Keratinocyte (primary cell): ENCODE results near the gene HSBP1L1. TPM values are rescaled to one million over a fixed set of nuclear protein-coding genes. Genes with fewer than 3 reads are reported as not detected.
A peak's percentile ranks its signal among the peaks of the same experiment; 100 is the strongest.
"Not testable (repeated sequence)": the region's sequence is repeated elsewhere in the genome, so short reads cannot be mapped to it uniquely, and the experiment has no call there.

Experiments used
- DNase-seq: peaks from one replicate; pipeline ENCODE4 v3.0.0-alpha.2; 2011; ENCODE audit warnings: low read depth, missing footprints, low spot score
- FAIRE-seq: peaks from 2 replicates; lab custom pipeline; 2011; peaks lifted over from hg19 to GRCh38; lab: Jason Lieb, UNC
- H2AFZ ChIP-seq: 2 replicates; pipeline ENCODE4 v1.6.0; 2012; ENCODE audit warnings: low read length, control low read depth, inconsistent platforms; ENCODE audit not compliant: control insufficient read depth
- H3K27ac ChIP-seq: 2 replicates; pipeline ENCODE4 v1.5.1; 2011; ENCODE audit warnings: low read length; ENCODE audit not compliant: control insufficient read depth, insufficient read depth
- H3K27me3 ChIP-seq: 3 replicates; pipeline ENCODE4 v1.6.0; 2011; ENCODE audit warnings: low read length; ENCODE audit not compliant: control insufficient read depth, insufficient read depth; ENCODE audit errors: extremely low read depth
- H3K36me3 ChIP-seq, 2 experiments: 2 replicates in 1 of 2; 3 replicates in 1 of 2; pipeline ENCODE4 v1.5.1; 2011; ENCODE audit warnings: low read length in 2 of 2, mild to moderate bottlenecking in 1 of 2; ENCODE audit not compliant: control insufficient read depth in 2 of 2, insufficient read depth in 2 of 2; ENCODE audit errors: extremely low read depth in 1 of 2
- H3K4me1 ChIP-seq: 3 replicates; pipeline ENCODE4 v1.5.1; 2011; ENCODE audit warnings: low read length; ENCODE audit not compliant: control insufficient read depth, insufficient read depth; ENCODE audit errors: extremely low read depth
- H3K4me2 ChIP-seq: 3 replicates; pipeline ENCODE4 v1.6.0; 2011; ENCODE audit warnings: low read depth, low read length; ENCODE audit not compliant: control insufficient read depth, insufficient read depth; ENCODE audit errors: extremely low read depth
- H3K4me3 ChIP-seq, 3 experiments: fragments of 200-600 bp in 1 of 3; sonication (generic) in 1 of 3; 2 replicates in 2 of 3; 3 replicates in 1 of 3; pipeline ENCODE4 v1.5.1; 2011 to 2016; ENCODE audit warnings: low read length in 3 of 3, mild to moderate bottlenecking in 3 of 3, control low read depth in 2 of 3, inconsistent platforms in 1 of 3, low read depth in 1 of 3, mixed read lengths in 1 of 3, mixed run types in 1 of 3, moderate library complexity in 1 of 3; ENCODE audit not compliant: control insufficient read depth in 2 of 3, insufficient read depth in 2 of 3; ENCODE audit errors: extremely low read depth in 1 of 3
- H3K79me2 ChIP-seq: 2 replicates; pipeline ENCODE4 v1.6.0; 2012; ENCODE audit warnings: low read length; ENCODE audit not compliant: control insufficient read depth, insufficient read depth
- H3K9ac ChIP-seq: 3 replicates; pipeline ENCODE4 v1.6.0; 2011; ENCODE audit warnings: low read length; ENCODE audit not compliant: control insufficient read depth, insufficient read depth; ENCODE audit errors: extremely low read depth
- H3K9me1 ChIP-seq: 3 replicates; pipeline ENCODE4 v1.6.0; 2011; ENCODE audit warnings: low read length; ENCODE audit not compliant: control insufficient read depth, insufficient read depth; ENCODE audit errors: extremely low read depth
- H3K9me3 ChIP-seq: 2 replicates; pipeline ENCODE4 v1.5.1; 2012; ENCODE audit warnings: low read depth, low read length; ENCODE audit not compliant: control insufficient read depth
- H4K20me1 ChIP-seq: 3 replicates; pipeline ENCODE4 v1.6.0; 2011; ENCODE audit warnings: low read length; ENCODE audit not compliant: control insufficient read depth, insufficient read depth; ENCODE audit errors: extremely low read depth
- CTCF ChIP-seq, 3 experiments: IDR thresholded peaks in 1 of 3; conservative IDR thresholded peaks in 1 of 3; optimal IDR thresholded peaks in 1 of 3; 2 replicates in 2 of 3; 3 replicates in 1 of 3; pipeline versions ENCODE3 to v1.5.1; 2011; ENCODE audit warnings: low read length in 3 of 3, mild to moderate bottlenecking in 3 of 3, moderate library complexity in 2 of 3, control low read depth in 1 of 3, inconsistent platforms in 1 of 3; ENCODE audit not compliant: insufficient read depth in 2 of 3; ENCODE audit errors: extremely low read depth in 1 of 3
- EZH2 ChIP-seq: IDR thresholded peaks from one replicate; pipeline ENCODE4 v1.6.1; 2012; ENCODE audit warnings: inconsistent platforms, mild to moderate bottlenecking, low read length, moderate library complexity
- dilution Hi-C: fragments of 300-500 bp; cut with MboI; formaldehyde crosslinking; loops from one replicate; pipeline ENCODE4 v1.7.0; 2020; ENCODE audit warnings: low sequenced_read_pairs; ENCODE audit not compliant: extremely low pct_ligation_motif_present
- polyA plus RNA-seq, 5 experiments: library from polyadenylated mRNA; depleted of rRNA in 3 of 5; stranded (reverse) in 3 of 5; stranded (forward) in 1 of 5; unstranded in 1 of 5; fragments of >200 nt; gene quantifications; 1 replicate in 1 of 5; 2 replicates in 3 of 5; 3 replicates in 1 of 5; pipeline versions ENCODE4 v1.2.1 to v1.2.3, GENCODE V29; 2011 to 2012; ENCODE audit warnings: missing spikeins in 2 of 5, low read depth in 1 of 5, low replicate concordance in 1 of 5

The HSBP1L1 gene
- polyA plus RNA-seq, 1 donor (not counting 4 experiments of a cell fraction or from before 2014, with no cell fraction given) = 49.6 TPM

- peak overlapping the region; percentile 85 for H3K9ac ChIP-seq
- no peaks in the 10 kb centered on the region for H3K9me3 ChIP-seq
- DNase-seq (no peak), FAIRE-seq (no peak)
- peaks cover 3% of the 10 kb centered on the region for H3K9me1 ChIP-seq
- H2AFZ ChIP-seq = peak overlapping the region; percentile 16
- peaks cover 41% of the 10 kb centered on the region for H3K79me2 ChIP-seq
- peaks cover 16% of the 10 kb centered on the region for H4K20me1 ChIP-seq
- no peaks in the 10 kb centered on the region for H3K27me3 ChIP-seq
- peaks cover 0 to 6% of the 10 kb centered on the region in 2 experiments for H3K36me3 ChIP-seq
- H3K4me2 ChIP-seq = peak overlapping the region; percentile 85
- dilution Hi-C loops = no loop called here
- peaks cover 13% of the 10 kb centered on the region for H3K4me1 ChIP-seq
- TF ChIP-seq EZH2 = no peak
- no peak for TF ChIP-seq CTCF (optimal IDR thresholded peaks at IDR 0.05 in 1 of 3, IDR thresholded peaks at IDR 0.05 in 1 of 3, conservative IDR thresholded peaks at IDR 0.05 in 1 of 3; ENCODE audit: extremely low read depth in 1 of 3, insufficient read depth in 2 of 3, low read length in 3 of 3)
- peak overlapping the region; percentile 94 to 100 (median 99) for H3K4me3 ChIP-seq
- H3K27ac ChIP-seq = peak overlapping the region; percentile 77
These were observed 24.7 kb downstream of the HSBP1L1 start for GRCh38 chr18:79989195-79989497.

GRCh38 chr18:79991494-79991893 lies 27.1 kb downstream of the HSBP1L1 start:
- DNase-seq (no peak), FAIRE-seq (no peak)
- H2AFZ ChIP-seq = no peak overlapping the region
- no peaks in the 10 kb centered on the region for H3K9me1 ChIP-seq
- dilution Hi-C loops = no loop called here
- no peak overlapping the region for H3K9ac ChIP-seq
- H3K79me2 ChIP-seq = peaks cover 18% of the 10 kb centered on the region
- H3K9me3 ChIP-seq = no peaks in the 10 kb centered on the region
- H3K4me1 ChIP-seq = peaks cover 8% of the 10 kb centered on the region
- peaks cover 9% of the 10 kb centered on the region for H4K20me1 ChIP-seq
- H3K36me3 ChIP-seq = no peaks in the 10 kb centered on the region
- H3K4me3 ChIP-seq = no peak overlapping the region
- no peak overlapping the region for H3K4me2 ChIP-seq
- no peak for TF ChIP-seq EZH2
- no peak for TF ChIP-seq CTCF (optimal IDR thresholded peaks at IDR 0.05 in 1 of 3, IDR thresholded peaks at IDR 0.05 in 1 of 3, conservative IDR thresholded peaks at IDR 0.05 in 1 of 3; ENCODE audit: extremely low read depth in 1 of 3, insufficient read depth in 2 of 3, low read length in 3 of 3)
- H3K27me3 ChIP-seq = no peaks in the 10 kb centered on the region
- H3K27ac ChIP-seq = no peak overlapping the region

- H3K79me2 ChIP-seq, H3K9me1 ChIP-seq, H3K9me3 ChIP-seq, H3K27ac ChIP-seq, dilution Hi-C loops, H3K9ac ChIP-seq, FAIRE-seq, H3K36me3 ChIP-seq, H3K27me3 ChIP-seq, H3K4me2 ChIP-seq, H3K4me1 ChIP-seq, DNase-seq, H4K20me1 ChIP-seq, H2AFZ ChIP-seq, H3K4me3 ChIP-seq: not testable (repeated sequence)
These were observed 35.3 kb downstream of the HSBP1L1 start for GRCh38 chr18:79999701-80000100.
